B cell (primary cell): Measurements from ENCODE around the gene RNF167.

ENCODE experiments used
- EZH2 ChIP-seq: IDR thresholded peaks from 2 replicates; pipeline ENCODE4 v1.6.1; 2012; ENCODE audit warnings: borderline replicate concordance, low read depth, mild to moderate bottlenecking, moderate library complexity, low read length; ENCODE audit not compliant: insufficient read depth, poor library complexity, severe bottlenecking
- TF ChIP-seq, protein P1 (sequence below): fragments of 200-600 bp; IDR thresholded peaks from one replicate; pipeline ENCODE4 v1.8.0; 2022; ENCODE audit warnings: antibody characterized with exemption, mild to moderate bottlenecking

DNA sequence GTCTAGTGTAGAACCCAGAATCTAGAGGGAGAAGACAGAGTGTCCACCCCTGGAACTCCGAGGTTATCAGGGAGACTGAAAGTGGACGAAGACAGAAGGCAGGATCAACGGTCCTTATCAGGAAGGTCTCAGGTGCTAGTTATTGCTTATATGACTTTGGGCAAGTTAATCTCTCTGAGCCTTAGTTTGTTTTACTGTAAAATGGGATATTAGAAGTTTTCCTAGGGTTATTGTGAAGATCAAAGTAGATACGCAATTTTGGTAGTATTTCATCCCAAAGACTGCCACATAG, 1.2 kb downstream of the RNF167 start:
- TF ChIP-seq, protein P1, sequence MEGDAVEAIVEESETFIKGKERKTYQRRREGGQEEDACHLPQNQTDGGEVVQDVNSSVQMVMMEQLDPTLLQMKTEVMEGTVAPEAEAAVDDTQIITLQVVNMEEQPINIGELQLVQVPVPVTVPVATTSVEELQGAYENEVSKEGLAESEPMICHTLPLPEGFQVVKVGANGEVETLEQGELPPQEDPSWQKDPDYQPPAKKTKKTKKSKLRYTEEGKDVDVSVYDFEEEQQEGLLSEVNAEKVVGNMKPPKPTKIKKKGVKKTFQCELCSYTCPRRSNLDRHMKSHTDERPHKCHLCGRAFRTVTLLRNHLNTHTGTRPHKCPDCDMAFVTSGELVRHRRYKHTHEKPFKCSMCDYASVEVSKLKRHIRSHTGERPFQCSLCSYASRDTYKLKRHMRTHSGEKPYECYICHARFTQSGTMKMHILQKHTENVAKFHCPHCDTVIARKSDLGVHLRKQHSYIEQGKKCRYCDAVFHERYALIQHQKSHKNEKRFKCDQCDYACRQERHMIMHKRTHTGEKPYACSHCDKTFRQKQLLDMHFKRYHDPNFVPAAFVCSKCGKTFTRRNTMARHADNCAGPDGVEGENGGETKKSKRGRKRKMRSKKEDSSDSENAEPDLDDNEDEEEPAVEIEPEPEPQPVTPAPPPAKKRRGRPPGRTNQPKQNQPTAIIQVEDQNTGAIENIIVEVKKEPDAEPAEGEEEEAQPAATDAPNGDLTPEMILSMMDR: no peak
- TF ChIP-seq EZH2: no peak
